ENCODE data around the gene CDC42BPB. TPM values are rescaled to one million over a fixed set of nuclear protein-coding genes. Genes with fewer than 3 reads are reported as not detected.

CDC42BPB gene
- total RNA-seq, 4 donors from 2014 or later = 85.8 to 170 (median 102) TPM

- TF ChIP-seq, protein P1, sequence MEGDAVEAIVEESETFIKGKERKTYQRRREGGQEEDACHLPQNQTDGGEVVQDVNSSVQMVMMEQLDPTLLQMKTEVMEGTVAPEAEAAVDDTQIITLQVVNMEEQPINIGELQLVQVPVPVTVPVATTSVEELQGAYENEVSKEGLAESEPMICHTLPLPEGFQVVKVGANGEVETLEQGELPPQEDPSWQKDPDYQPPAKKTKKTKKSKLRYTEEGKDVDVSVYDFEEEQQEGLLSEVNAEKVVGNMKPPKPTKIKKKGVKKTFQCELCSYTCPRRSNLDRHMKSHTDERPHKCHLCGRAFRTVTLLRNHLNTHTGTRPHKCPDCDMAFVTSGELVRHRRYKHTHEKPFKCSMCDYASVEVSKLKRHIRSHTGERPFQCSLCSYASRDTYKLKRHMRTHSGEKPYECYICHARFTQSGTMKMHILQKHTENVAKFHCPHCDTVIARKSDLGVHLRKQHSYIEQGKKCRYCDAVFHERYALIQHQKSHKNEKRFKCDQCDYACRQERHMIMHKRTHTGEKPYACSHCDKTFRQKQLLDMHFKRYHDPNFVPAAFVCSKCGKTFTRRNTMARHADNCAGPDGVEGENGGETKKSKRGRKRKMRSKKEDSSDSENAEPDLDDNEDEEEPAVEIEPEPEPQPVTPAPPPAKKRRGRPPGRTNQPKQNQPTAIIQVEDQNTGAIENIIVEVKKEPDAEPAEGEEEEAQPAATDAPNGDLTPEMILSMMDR (IDR thresholded peaks at IDR 0.05; ENCODE audit: low read depth) = no peak
Observed at GRCh38 chr14:102928412-102929240, 128.7 kb downstream of the CDC42BPB start.

DNA sequence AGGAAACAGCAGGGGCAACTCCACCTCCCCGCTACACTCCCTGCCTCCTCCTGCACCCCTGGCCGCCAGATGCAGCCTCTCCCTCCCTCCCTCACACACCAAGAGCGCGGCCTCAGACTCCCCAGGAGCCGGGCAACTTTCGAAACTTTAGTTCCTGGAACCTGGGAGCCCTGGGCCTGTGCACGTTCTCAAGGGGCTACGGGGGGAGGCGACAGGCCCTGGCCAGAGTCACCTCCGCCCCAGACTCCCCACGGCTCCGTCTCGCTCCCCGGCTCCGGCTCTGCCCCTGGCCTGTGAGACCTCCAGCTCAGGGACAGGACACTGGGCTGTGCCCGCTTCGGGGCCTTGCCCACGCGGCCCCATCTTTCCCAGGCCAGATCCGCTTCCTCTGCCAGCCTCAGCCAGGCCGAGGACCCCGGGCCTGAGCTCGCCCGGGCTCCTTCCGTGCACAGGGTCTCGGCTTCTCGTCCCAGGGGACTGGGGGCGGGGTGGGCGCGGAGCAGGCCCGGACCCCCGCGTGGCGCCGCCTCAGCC, 129.4 kb downstream of the CDC42BPB start:
- TF ChIP-seq, protein P1 (IDR thresholded peaks at IDR 0.05; ENCODE audit: low read depth) = no peak

DNA sequence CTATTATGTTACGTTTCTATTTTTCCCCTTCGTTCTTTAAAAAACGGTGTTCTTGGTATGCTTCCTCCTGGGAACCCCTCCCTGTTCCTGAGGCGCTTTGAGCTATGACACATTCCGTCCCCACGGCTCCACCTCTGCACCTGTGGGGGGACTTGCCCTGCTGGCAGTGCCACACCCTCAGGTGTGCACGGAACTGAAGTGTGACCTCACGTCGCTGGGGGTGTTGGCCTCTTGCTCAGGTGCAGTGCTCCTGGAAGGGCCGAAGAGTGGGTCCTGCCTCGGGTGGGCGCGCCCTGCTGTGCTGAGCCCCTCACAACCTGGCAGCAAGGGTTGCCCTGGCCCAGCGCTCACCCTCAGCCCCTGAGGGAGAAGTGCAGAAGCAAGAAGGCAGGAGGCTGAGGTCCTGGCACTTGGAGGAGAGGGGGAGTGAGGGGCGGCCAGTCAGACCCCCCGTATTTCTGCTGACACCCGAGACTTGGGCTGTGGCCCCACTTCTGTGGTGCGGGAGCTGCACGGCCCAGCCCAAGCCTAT, 129.9 kb downstream of the CDC42BPB start:
- TF ChIP-seq, protein P1 (IDR thresholded peaks at IDR 0.05; ENCODE audit: low read depth) = no peak

DNA sequence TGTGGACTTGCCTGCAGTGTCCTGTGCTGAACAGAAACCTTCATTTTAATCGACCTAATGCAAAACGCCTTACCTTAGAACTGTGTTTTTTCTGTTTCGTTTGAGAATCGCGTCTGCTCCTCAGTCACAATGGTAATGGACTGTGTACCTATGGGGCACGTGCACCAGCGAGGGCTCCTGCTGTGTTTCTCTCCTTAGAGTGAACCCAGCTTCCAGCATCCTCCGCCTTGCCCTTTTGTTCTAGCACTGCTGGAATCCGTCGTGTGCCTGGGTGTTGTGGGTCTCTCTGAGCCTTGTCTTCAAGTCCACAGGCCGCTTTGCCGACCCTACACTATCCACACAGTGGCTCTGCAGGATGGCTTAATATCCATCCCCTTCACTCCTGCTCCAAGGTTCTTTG, 131.2 kb downstream of the CDC42BPB start:
- TF ChIP-seq, protein P1 (IDR thresholded peaks at IDR 0.05; ENCODE audit: low read depth) = no peak

DNA sequence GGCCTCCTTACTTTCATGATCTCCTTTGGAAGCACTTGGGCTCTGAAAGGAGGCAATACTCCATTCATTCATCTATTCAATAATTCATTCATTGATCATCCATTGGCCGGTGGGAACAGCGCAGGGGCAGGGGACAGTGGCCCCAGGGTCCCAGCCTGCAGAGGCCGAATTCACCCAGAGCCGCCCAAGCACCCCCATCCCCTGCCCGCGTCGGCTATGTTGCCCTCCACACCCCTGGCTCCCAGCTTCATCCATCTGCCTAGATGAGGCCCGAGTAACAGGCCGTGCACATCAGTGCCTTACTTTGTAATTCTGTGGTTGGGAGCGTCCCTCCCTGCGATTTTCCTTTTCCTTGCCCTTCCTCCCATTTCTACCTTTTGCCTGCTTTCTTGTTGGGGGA, 131.7 kb downstream of the CDC42BPB start:
- TF ChIP-seq, protein P1 (IDR thresholded peaks at IDR 0.05; ENCODE audit: low read depth) = no peak

- TF ChIP-seq, protein P1 (IDR thresholded peaks at IDR 0.05; ENCODE audit: low read depth) = no peak
Observed at GRCh38 chr14:102924632-102925588, 132.4 kb downstream of the CDC42BPB start.
